GM21515 (cell line): ENCODE measurements around the gene GPHA2.

Experiments
- ATAC-seq: cut with Tn5 transposase; IDR thresholded peaks from one replicate; pipeline ENCODE4 v1.9.1; 2021; ENCODE audit not compliant: unreplicated experiment

Gene GPHA2

GRCh38 chr11:64892838-64893193, 42.9 kb downstream of the GPHA2 start:
- ATAC-seq = no peak

- no peak for ATAC-seq
These were observed 43.3 kb downstream of the GPHA2 start for GRCh38 chr11:64892411-64892831.

DNA sequence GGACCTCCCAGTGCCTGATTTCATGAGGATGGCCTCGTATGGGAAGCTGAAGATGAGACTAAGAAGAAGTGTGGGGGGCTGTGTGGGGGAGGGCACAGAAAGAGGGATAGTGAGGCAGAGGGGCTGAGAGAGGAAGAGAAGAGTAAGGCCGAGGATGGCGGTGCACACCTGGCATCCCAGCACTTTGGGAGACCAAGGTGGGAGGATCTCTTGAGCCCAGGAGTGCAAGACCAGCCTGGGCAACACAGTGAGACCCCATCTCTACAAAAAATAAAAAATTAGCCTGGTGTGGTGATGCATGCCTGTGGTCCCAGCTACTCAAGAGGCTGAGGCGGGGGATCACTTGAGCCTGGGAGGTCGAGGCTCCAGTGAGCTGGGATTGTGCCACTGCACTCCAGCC, 43.8 kb downstream of the GPHA2 start:
- ATAC-seq = no peak

DNA sequence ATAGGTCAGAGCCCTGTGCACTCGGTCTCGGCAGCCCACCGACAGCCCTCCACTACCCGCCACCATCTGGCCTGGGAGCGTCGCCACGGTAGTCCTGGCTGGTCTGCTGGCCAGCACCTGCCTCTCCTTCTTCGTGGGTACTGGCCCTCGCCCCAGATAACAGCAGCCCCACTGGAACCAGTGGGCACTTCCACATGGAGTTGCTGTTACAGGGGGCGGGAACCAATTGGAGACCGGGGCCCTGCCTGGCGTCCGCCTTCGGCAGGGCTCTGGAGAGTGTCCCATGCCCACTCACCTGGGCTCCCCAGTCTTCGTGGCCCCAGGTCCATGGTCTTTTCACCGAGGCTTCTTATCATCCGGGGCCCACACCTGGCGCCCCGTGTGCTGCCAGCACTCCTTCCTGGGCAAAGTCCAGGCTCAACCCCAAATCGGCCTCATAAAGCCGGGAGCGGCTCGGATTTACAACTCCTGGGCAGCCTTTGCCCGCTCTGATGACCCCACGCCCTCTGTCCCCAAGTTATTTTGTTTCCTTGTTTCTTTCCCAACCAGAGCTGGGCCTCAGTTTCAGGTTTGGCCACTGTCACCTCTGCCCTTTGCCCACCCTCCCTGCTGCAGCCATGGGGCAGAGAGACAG, 44.4 kb downstream of the GPHA2 start:
- no peak for ATAC-seq

GRCh38 chr11:64890522-64890939, 45.2 kb downstream of the GPHA2 start:
- ATAC-seq = no peak

DNA sequence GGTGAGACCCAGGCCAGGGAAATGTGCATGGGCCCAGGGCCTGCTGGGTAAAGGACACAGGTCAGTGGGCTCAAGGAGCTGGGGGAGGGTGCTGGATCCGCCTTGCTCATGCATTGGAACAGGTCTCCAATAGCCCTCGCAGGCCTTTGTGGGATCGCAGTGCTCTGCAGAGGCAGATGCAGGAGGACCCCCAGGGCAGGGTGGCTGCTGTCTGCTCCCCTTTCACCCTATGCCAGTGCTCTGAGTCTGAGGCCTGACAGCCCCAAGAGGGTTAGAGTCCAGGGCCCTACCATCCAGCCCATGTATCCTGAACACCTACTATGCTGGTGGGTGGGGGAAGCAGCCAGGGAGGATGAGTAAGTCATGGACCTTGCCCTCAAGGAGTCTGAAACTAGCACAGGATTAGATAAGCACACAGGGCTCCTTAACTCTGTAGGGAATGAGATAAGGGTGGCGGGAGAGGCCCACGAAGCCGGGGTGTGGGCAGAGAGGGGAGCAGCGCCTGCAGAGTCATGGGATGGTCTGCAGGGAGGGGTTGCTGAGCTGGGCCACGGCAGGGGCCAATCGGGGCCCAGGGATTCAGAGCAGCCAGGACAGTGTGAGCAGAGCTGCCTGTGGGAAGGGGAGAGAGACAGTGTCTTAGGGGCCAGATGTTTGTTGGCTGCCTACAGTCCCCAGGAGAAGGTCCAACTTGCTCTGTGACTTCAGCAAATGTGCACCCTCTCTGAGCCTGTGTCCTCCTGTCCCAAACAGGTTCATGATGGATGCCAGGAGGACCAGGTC, 46.8 kb downstream of the GPHA2 start:
- no peak for ATAC-seq

GRCh38 chr11:64888406-64888728, 47.3 kb downstream of the GPHA2 start:
- ATAC-seq = no peak

- ATAC-seq = no peak
These were observed 47.8 kb downstream of the GPHA2 start for GRCh38 chr11:64887757-64888405.

- no peak for ATAC-seq
These were observed 48.4 kb downstream of the GPHA2 start for GRCh38 chr11:64887234-64887756.

- ATAC-seq = no peak
These were observed 50.1 kb downstream of the GPHA2 start for GRCh38 chr11:64885367-64886286.
